ENCODE measurements around the gene RPL38.

Gene RPL38

GRCh38 chr17:74241431-74241830 is 38.0 kb downstream of the RPL38 start:
- H3K4me3 ChIP-seq (ENCODE audit: low read depth, low read length), result no peak overlapping the region
- no peak overlapping the region for H3K9ac ChIP-seq (ENCODE audit: low read length)
- H3K36me3 ChIP-seq (ENCODE audit: control insufficient read depth, insufficient read depth, low read length), result no peaks in the 10 kb centered on the region
- H3K27ac ChIP-seq (ENCODE audit: low read depth, low read length), result no peak overlapping the region
- peaks cover 3% of the 10 kb centered on the region; the same call in 1 of the 2 replicates for H3K9me3 ChIP-seq (ENCODE audit: control insufficient read depth, insufficient read depth, low read depth, low read length)
- H3K27me3 ChIP-seq (ENCODE audit: control insufficient read depth, insufficient read depth, low read length), result peaks cover 9% of the 10 kb centered on the region; the same call in 1 of the 2 replicates
- H3K4me1 ChIP-seq (ENCODE audit: control insufficient read depth, insufficient read depth, low read length), result peaks cover 23% of the 10 kb centered on the region

DNA sequence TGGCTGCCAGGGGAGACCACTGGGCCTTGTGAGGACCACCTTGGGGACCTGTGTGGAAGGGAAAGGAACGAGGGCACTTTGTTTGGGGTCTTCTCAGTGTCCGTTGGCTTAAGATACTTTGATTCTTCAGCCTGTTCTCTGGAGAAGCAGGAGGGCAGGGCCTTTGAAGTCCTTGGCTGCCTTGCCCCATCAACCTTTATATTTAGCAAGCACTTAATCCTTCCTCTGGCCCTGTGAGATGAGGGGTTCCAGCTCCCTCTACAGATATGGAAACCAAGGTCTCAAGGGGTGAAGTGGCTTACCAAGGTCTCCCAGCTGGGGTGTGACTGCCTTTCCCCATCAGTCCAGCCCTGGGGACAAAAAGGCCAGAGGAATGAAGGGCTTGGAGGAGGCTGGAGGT is 38.4 kb downstream of the RPL38 start:
- Histone ChIP-seq H3K27me3 (ENCODE audit: control insufficient read depth, insufficient read depth, low read length) (peaks cover 9% of the 10 kb centered on the region; the same call in 1 of the 2 replicates), H3K4me1 (ENCODE audit: control insufficient read depth, insufficient read depth, low read length) (peaks cover 23% of the 10 kb centered on the region), H3K4me3 (ENCODE audit: low read depth, low read length) (no peak overlapping the region), H3K9ac (ENCODE audit: low read length) (no peak overlapping the region), H3K36me3 (ENCODE audit: control insufficient read depth, insufficient read depth, low read length) (no peaks in the 10 kb centered on the region), H3K27ac (ENCODE audit: low read depth, low read length) (no peak overlapping the region), H3K9me3 (ENCODE audit: control insufficient read depth, insufficient read depth, low read depth, low read length) (peaks cover 7% of the 10 kb centered on the region; the same call in 1 of the 2 replicates)

- no peak overlapping the region for H3K27ac ChIP-seq (ENCODE audit: low read depth, low read length)
- H3K4me1 ChIP-seq (ENCODE audit: control insufficient read depth, insufficient read depth, low read length), result peaks cover 23% of the 10 kb centered on the region
- peaks cover 9% of the 10 kb centered on the region; the same call in 1 of the 2 replicates for H3K27me3 ChIP-seq (ENCODE audit: control insufficient read depth, insufficient read depth, low read length)
- no peak overlapping the region for H3K4me3 ChIP-seq (ENCODE audit: low read depth, low read length)
- peaks cover 10% of the 10 kb centered on the region; the same call in 1 of the 2 replicates for H3K9me3 ChIP-seq (ENCODE audit: control insufficient read depth, insufficient read depth, low read depth, low read length)
- no peak overlapping the region for H3K9ac ChIP-seq (ENCODE audit: low read length)
- H3K36me3 ChIP-seq (ENCODE audit: control insufficient read depth, insufficient read depth, low read length), result no peaks in the 10 kb centered on the region
Measured at GRCh38 chr17:74243013-74243755, 39.7 kb downstream of the RPL38 start.

DNA sequence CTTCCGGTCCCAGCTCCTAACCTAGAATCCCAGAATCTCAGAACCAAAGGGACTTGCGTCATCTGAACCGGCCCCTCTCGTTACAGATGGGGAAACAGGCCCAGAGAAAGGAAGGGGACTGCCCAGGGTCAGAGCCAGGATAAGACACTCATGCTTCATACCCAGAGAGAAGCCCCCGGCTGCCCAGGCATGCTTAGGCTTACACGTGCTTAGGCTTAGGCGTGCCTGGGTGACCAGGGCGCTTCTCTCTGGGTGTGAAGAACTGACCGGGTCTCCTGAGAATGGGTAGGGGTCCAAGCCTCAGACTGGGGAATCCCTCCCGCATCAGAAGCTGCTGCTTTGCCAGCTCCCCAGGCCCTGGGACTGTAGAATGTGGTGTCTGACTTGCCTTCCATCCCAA is 40.6 kb downstream of the RPL38 start:
- Histone ChIP-seq H3K27me3 (ENCODE audit: control insufficient read depth, insufficient read depth, low read length) (peaks cover 9% of the 10 kb centered on the region; the same call in 1 of the 2 replicates), H3K4me3 (ENCODE audit: low read depth, low read length) (no peak overlapping the region), H3K36me3 (ENCODE audit: control insufficient read depth, insufficient read depth, low read length) (no peaks in the 10 kb centered on the region), H3K27ac (ENCODE audit: low read depth, low read length) (no peak overlapping the region), H3K9me3 (ENCODE audit: control insufficient read depth, insufficient read depth, low read depth, low read length) (peaks cover 10% of the 10 kb centered on the region; the same call in 1 of the 2 replicates), H3K4me1 (ENCODE audit: control insufficient read depth, insufficient read depth, low read length) (peaks cover 23% of the 10 kb centered on the region), H3K9ac (ENCODE audit: low read length) (no peak overlapping the region)

- peaks cover 23% of the 10 kb centered on the region for H3K4me1 ChIP-seq (ENCODE audit: control insufficient read depth, insufficient read depth, low read length)
- peaks cover 9% of the 10 kb centered on the region; the same call in 1 of the 2 replicates for H3K27me3 ChIP-seq (ENCODE audit: control insufficient read depth, insufficient read depth, low read length)
- no peak overlapping the region for H3K9ac ChIP-seq (ENCODE audit: low read length)
- peaks cover 10% of the 10 kb centered on the region; the same call in 1 of the 2 replicates for H3K9me3 ChIP-seq (ENCODE audit: control insufficient read depth, insufficient read depth, low read depth, low read length)
- no peaks in the 10 kb centered on the region for H3K36me3 ChIP-seq (ENCODE audit: control insufficient read depth, insufficient read depth, low read length)
- no peak overlapping the region for H3K4me3 ChIP-seq (ENCODE audit: low read depth, low read length)
- no peak overlapping the region for H3K27ac ChIP-seq (ENCODE audit: low read depth, low read length)
Measured at GRCh38 chr17:74244548-74244947, 41.1 kb downstream of the RPL38 start.

DNA sequence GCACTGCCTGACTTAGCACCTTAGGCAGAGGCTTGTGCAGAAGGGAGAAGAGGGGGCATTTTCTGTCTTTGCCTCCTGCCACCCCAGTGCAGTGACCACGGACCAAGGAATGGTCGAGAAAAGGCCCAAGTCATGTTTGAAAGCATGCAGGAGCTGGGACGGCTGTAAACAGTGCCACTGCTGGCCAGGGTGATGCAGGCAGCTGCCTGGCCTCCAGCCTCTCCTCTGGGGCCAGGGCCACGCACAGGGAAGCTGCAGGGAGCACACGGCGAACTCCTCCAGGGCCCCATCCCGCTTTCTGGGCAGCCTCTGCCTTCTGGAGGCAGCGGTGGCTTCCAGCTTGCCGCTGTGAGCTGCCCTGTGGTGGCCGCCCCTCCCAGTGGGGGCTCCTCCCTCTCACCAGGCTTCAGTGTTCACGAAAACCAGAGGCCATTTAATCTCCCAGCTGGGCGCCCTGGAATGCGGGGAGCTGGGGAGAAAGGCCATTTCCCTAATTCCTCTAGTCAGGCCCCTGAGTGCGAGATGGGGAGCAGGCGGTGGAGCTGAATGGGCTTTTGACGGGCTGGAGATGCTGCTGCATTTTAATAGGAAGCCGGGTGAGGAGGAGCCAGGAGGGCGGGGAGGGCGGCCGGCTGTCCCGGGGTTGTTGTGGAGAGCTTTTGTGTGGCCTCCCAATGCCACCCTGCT is 41.8 kb downstream of the RPL38 start:
- H3K4me3 ChIP-seq (ENCODE audit: low read depth, low read length), result peak overlapping the region; percentile 20; the same call in 1 of the 2 replicates
- H3K9me3 ChIP-seq (ENCODE audit: control insufficient read depth, insufficient read depth, low read depth, low read length), result peaks cover 10% of the 10 kb centered on the region; the same call in 1 of the 2 replicates
- no peak overlapping the region for H3K27ac ChIP-seq (ENCODE audit: low read depth, low read length)
- no peaks in the 10 kb centered on the region for H3K36me3 ChIP-seq (ENCODE audit: control insufficient read depth, insufficient read depth, low read length)
- H3K27me3 ChIP-seq (ENCODE audit: control insufficient read depth, insufficient read depth, low read length), result peaks cover 9% of the 10 kb centered on the region; the same call in 1 of the 2 replicates
- no peak overlapping the region for H3K9ac ChIP-seq (ENCODE audit: low read length)
- H3K4me1 ChIP-seq (ENCODE audit: control insufficient read depth, insufficient read depth, low read length), result peaks cover 27% of the 10 kb centered on the region

GRCh38 chr17:74245871-74246270 is 42.4 kb downstream of the RPL38 start:
- Histone ChIP-seq H3K27me3 (ENCODE audit: control insufficient read depth, insufficient read depth, low read length) (peaks cover 9% of the 10 kb centered on the region; the same call in 1 of the 2 replicates), H3K27ac (ENCODE audit: low read depth, low read length) (no peak overlapping the region), H3K36me3 (ENCODE audit: control insufficient read depth, insufficient read depth, low read length) (no peaks in the 10 kb centered on the region), H3K4me1 (ENCODE audit: control insufficient read depth, insufficient read depth, low read length) (peaks cover 21% of the 10 kb centered on the region), H3K9me3 (ENCODE audit: control insufficient read depth, insufficient read depth, low read depth, low read length) (peaks cover 10% of the 10 kb centered on the region; the same call in 1 of the 2 replicates), H3K4me3 (ENCODE audit: low read depth, low read length) (no peak overlapping the region), H3K9ac (ENCODE audit: low read length) (no peak overlapping the region)

DNA sequence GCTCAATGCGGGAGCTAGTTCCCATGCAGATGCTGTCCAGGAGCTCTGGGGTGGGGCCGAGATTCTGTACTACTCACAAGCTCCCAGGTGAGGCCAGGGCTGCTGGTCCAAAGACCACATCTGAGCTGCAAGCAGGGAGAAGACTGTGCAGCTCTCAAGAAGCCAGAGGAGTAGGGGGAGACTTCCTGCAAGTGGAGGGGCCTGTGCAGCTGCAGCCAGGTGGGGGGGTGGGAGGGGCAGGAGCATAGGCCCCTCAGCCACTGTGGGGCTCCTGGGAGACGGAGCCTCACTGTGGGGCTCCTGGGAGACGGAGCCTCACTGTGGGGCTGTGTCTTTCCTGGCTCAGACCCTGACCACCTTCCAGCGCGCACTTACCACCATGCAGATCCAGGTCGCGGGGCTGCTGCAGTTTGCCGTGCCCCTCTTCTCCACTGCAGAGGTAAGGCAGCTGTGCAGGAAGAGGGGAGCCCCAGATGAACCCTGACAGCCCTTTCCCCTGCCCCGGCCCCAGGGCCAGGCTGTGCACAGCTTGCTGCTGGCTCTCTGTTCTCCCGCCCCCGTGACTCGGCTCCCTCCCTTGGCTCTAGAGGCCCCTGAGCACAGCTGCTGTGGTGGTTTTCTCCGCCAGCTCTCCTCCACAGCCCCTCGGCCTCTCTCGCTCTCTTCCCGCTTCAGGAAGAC is 46.3 kb downstream of the RPL38 start:
- Histone ChIP-seq H3K27me3 (ENCODE audit: control insufficient read depth, insufficient read depth, low read length) (peaks cover 3% of the 10 kb centered on the region; the same call in 1 of the 2 replicates), H3K36me3 (ENCODE audit: control insufficient read depth, insufficient read depth, low read length) (no peaks in the 10 kb centered on the region), H3K27ac (ENCODE audit: low read depth, low read length) (no peak overlapping the region), H3K9ac (ENCODE audit: low read length) (no peak overlapping the region), H3K4me1 (ENCODE audit: control insufficient read depth, insufficient read depth, low read length) (peaks cover 19% of the 10 kb centered on the region), H3K4me3 (ENCODE audit: low read depth, low read length) (no peak overlapping the region), H3K9me3 (ENCODE audit: control insufficient read depth, insufficient read depth, low read depth, low read length) (peaks cover 10% of the 10 kb centered on the region; the same call in 1 of the 2 replicates)

DNA sequence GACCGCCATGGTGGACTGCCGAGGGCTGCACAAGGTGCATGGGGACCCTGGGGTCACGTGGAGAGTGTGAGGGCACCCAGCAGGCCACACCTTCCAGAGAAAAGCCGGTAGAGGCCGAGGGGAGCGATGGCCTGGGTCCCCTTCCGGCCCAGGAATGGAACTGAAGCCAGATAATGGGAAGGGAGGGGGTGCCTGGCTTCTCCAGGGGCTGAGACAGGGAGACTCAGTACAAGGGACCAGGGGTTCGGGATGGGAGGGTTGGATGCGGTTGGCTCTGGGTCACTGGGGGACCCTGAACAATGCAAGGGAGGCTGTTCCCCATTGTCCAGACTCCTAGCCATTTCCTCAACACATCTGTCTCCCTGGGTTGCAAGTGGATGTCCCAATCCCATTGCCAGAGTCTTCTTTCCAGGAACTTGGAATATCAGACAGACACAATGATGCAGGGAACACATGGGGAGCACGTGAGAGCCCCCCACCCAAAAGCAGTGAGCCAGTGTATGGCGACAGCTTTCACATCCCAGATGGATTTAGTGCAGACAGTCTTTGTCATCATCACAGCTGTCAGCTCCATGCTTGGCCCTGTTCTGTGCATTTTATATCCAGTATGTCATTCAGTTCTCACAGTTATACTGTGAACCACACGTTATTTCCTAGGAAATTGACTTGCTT is 47.0 kb downstream of the RPL38 start:
- peaks cover 12% of the 10 kb centered on the region for H3K4me1 ChIP-seq (ENCODE audit: control insufficient read depth, insufficient read depth, low read length)
- no peak overlapping the region for H3K27ac ChIP-seq (ENCODE audit: low read depth, low read length)
- H3K27me3 ChIP-seq (ENCODE audit: control insufficient read depth, insufficient read depth, low read length), result no peaks in the 10 kb centered on the region
- H3K36me3 ChIP-seq (ENCODE audit: control insufficient read depth, insufficient read depth, low read length), result no peaks in the 10 kb centered on the region
- H3K4me3 ChIP-seq (ENCODE audit: low read depth, low read length), result no peak overlapping the region
- H3K9me3 ChIP-seq (ENCODE audit: control insufficient read depth, insufficient read depth, low read depth, low read length), result peaks cover 10% of the 10 kb centered on the region; the same call in 1 of the 2 replicates
- H3K9ac ChIP-seq (ENCODE audit: low read length), result no peak overlapping the region

GRCh38 chr17:74251051-74251450 is 47.6 kb downstream of the RPL38 start:
- no peak overlapping the region for H3K9ac ChIP-seq (ENCODE audit: low read length)
- H3K9me3 ChIP-seq (ENCODE audit: control insufficient read depth, insufficient read depth, low read depth, low read length), result peaks cover 10% of the 10 kb centered on the region; the same call in 1 of the 2 replicates
- H3K36me3 ChIP-seq (ENCODE audit: control insufficient read depth, insufficient read depth, low read length), result no peaks in the 10 kb centered on the region
- H3K27me3 ChIP-seq (ENCODE audit: control insufficient read depth, insufficient read depth, low read length), result no peaks in the 10 kb centered on the region
- H3K27ac ChIP-seq (ENCODE audit: low read depth, low read length), result no peak overlapping the region
- H3K4me3 ChIP-seq (ENCODE audit: low read depth, low read length), result no peak overlapping the region
- H3K4me1 ChIP-seq (ENCODE audit: control insufficient read depth, insufficient read depth, low read length), result peaks cover 9% of the 10 kb centered on the region

All from HUES6 (cell line).